ENCODE measurements around the gene CD14.

- no peak for TF ChIP-seq POLR2A (IDR thresholded peaks at IDR 0.05)
- no peak for TF ChIP-seq CTCF (IDR thresholded peaks at IDR 0.05)
- no peak for TF ChIP-seq POLR2AphosphoS5 (IDR thresholded peaks at IDR 0.05; ENCODE audit: insufficient read depth in 1 of 2, low read depth in 1 of 2)
These were observed 2.5 kb downstream of the CD14 start for GRCh38 chr5:140630292-140631035.

Measured in vagina (tissue), 2 donors.